ENCODE measurements around the gene ATP6V1B1. TPM values are rescaled to one million over a fixed set of nuclear protein-coding genes. Genes with fewer than 3 reads are reported as not detected.

ATP6V1B1 gene
- total and polyA plus RNA-seq, 9 of the 15 experiments (the other 6 are each of a cell fraction or from before 2014, with no cell fraction given), result not detected

DNA sequence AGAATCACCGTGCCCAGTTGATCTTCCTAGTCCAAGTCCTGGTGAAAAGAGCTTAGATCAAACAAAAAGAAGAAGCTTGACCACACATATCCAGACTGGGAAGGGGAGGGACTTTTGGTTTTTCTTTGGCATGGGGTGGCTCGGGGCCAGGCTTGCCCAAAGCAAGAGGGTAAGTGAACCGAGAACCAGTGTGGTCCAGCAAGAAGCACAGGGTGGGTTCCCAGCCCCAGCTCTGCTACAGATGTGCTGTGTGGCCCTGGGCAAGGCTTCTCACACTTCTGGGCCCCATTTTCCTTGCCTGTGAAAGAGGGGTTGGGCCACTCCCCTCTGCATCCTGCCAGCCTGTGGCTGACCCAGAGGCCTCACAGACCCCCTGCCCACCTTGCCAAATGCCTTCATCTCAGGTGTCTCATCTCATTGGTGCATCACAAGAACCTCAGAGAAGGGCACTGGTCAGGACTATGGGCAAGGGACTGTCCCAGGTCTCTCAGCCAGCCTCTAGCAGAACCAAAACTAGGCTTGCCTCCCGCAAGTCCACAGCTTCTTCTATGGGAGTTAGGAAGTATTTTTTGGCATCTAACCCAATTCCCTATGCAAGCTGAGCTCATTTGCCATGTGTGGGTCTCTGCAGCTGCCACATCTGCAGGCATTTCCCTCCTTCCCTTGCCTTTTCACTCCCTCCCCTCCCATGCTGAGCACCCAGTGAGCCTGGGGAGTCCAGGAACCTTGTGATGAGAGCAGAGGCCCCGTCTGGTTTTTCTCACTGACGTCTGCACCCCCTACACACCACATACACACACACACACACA, 6.9 kb downstream of the ATP6V1B1 start (continued):
- TF ChIP-seq, protein P1, sequence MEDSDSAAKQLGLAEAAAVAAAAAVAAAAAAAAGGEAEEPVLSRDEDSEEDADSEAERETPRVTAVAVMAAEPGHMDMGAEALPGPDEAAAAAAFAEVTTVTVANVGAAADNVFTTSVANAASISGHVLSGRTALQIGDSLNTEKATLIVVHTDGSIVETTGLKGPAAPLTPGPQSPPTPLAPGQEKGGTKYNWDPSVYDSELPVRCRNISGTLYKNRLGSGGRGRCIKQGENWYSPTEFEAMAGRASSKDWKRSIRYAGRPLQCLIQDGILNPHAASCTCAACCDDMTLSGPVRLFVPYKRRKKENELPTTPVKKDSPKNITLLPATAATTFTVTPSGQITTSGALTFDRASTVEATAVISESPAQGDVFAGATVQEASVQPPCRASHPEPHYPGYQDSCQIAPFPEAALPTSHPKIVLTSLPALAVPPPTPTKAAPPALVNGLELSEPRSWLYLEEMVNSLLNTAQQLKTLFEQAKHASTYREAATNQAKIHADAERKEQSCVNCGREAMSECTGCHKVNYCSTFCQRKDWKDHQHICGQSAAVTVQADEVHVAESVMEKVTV (CRISPR knock-in tag; IDR thresholded peaks at IDR 0.05), result no peak
- TF ChIP-seq BHLHE40 (IDR thresholded peaks at IDR 0.05; ENCODE audit: low read length) (no peak), ZNF76 (CRISPR knock-in tag; IDR thresholded peaks at IDR 0.05; ENCODE audit: borderline replicate concordance) (no peak), GABPA (tag; conservative IDR thresholded peaks at IDR 0.05; ENCODE audit: low read depth) (no peak)

DNA sequence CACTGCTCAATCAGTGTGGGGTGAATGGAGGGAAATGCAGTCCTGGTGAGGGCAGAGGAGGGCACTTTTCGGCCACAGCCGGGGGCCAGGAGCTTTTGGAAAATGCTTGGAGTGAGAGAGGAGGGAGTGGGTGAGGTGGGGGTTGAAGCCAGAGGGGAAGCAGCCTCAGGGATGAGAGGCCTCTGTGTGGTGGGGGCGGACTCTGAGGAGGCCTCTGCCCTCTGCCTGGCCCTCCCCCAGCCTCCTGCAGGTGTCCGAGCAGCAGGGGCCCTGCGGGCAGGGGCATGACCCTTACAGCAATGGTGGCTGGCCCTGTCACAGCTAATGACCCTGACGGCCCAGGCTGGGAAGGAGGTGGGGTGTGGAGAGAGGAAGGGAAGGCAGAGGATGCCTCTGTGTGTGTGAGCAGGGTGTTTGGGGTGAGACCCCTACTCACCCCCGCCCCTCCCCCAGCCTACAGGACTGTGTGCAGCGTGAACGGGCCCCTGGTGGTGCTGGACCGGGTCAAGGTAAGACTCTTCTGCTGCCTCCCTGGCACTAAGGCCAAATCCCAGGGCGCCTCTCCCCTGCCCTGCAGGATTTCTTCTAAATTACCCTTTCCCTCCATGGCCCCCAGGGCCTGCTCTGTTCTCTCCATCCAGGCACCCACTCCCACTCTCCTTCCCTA, 7.6 kb downstream of the ATP6V1B1 start:
- in situ Hi-C loops (cut with MboI) (loop anchor here (10.0 kb wide), 2 partner anchors 279 to 629 kb away; no protein-coding TSS in a partner anchor), intact Hi-C loops (cut with micrococcal nuclease) (loop anchor here (10.0 kb wide), 1 partner anchor 639 kb away; the partner anchor contains the start of gene FAM136A)
- no TSS peak for BruUV-seq (replicated peaks)
- H4K20me1 ChIP-seq (replicated peaks; ENCODE audit: control insufficient read depth, insufficient read depth, low read length), result peaks cover 6% of the 10 kb centered on the region; the same call in 1 of the 2 replicates
- CTCF ChIA-PET (ENCODE audit: low intra/inter-chr PET ratio), result no interaction called here
- H3K4me3 ChIP-seq, result no peak overlapping the region
- no peaks in the 10 kb centered on the region for H3K36me3 ChIP-seq (ENCODE audit: control insufficient read depth, insufficient read depth, low read length)
- no peaks in the 10 kb centered on the region for H3K79me2 ChIP-seq (ENCODE audit: control insufficient read depth, insufficient read depth, low read length)
- no peaks in the 10 kb centered on the region for H3K9me3 ChIP-seq (replicated peaks; ENCODE audit: control insufficient read depth, insufficient read depth, low read depth, low read length)
- peaks cover 3 to 44% of the 10 kb centered on the region in 2 experiments; a peak in 3 of 5 replicates for H3K27me3 ChIP-seq (ENCODE audit: control insufficient read depth in 2 of 2, insufficient read depth in 2 of 2, low read length in 2 of 2)
- no peak for FAIRE-seq
- POLR2A ChIA-PET, result no interaction called here
- H3K9ac ChIP-seq (ENCODE audit: insufficient read depth in 1 of 2, low read depth in 2 of 2, low read length in 2 of 2), result no peak overlapping the region
- H3K9me1 ChIP-seq (ENCODE audit: control insufficient read depth, insufficient read depth, low read length), result peaks cover 2% of the 10 kb centered on the region
- no peak overlapping the region for H3K4me2 ChIP-seq (ENCODE audit: insufficient read depth, low read length)
- H3K27ac ChIP-seq (ENCODE audit: extremely low read depth, low read depth, low read length), result no peak overlapping the region
- H2AFZ ChIP-seq (ENCODE audit: low read depth, low read length), result no peak overlapping the region
- DNase-seq (ENCODE audit: extremely low read depth in 1 of 4, low spot score in 3 of 4), result no peak
- no peak for ATAC-seq
- WGBS (ENCODE audit: insufficient coverage, low coverage, missing lambda C conversion rate), result 23% methylated on average over 5 of the region's 11 CpGs
- H3K4me1 ChIP-seq (replicated peaks in 1 of 2; ENCODE audit: control insufficient read depth in 2 of 2, insufficient read depth in 2 of 2, low read length in 2 of 2), result peaks cover 0 to 10% of the 10 kb centered on the region in 2 experiments; a peak in 3 of 5 replicates
- TF ChIP-seq, protein P2, sequence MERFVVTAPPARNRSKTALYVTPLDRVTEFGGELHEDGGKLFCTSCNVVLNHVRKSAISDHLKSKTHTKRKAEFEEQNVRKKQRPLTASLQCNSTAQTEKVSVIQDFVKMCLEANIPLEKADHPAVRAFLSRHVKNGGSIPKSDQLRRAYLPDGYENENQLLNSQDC (CRISPR knock-in tag; IDR thresholded peaks at IDR 0.05), result no peak
- TF ChIP-seq CEBPB (tag; IDR thresholded peaks at IDR 0.05) (no peak), ZNF57 (CRISPR knock-in tag; IDR thresholded peaks at IDR 0.05) (no peak), JUNB (CRISPR knock-in tag; conservative IDR thresholded peaks at IDR 0.05) (no peak), CSDE1 (IDR thresholded peaks at IDR 0.05) (no peak), TFAP4 (CRISPR knock-in tag; IDR thresholded peaks at IDR 0.05; ENCODE audit: borderline replicate concordance) (no peak), JUN (IDR thresholded peaks at IDR 0.05; ENCODE audit: borderline replicate concordance, low read depth, low read length) (no peak), JUN (CRISPR knock-in tag; IDR thresholded peaks at IDR 0.05; ENCODE audit: borderline replicate concordance) (no peak), GTF2E2 (tag; IDR thresholded peaks at IDR 0.05) (no peak), ARID1B (IDR thresholded peaks at IDR 0.05) (no peak), SOX6 (IDR thresholded peaks at IDR 0.05) (no peak)
- TF ChIP-seq, protein P3, sequence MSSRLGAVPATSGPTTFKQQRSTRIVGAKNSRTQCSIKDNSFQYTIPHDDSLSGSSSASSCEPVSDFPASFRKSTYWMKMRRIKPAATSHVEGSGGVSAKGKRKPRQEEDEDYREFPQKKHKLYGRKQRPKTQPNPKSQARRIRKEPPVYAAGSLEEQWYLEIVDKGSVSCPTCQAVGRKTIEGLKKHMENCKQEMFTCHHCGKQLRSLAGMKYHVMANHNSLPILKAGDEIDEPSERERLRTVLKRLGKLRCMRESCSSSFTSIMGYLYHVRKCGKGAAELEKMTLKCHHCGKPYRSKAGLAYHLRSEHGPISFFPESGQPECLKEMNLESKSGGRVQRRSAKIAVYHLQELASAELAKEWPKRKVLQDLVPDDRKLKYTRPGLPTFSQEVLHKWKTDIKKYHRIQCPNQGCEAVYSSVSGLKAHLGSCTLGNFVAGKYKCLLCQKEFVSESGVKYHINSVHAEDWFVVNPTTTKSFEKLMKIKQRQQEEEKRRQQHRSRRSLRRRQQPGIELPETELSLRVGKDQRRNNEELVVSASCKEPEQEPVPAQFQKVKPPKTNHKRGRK (tag; IDR thresholded peaks at IDR 0.05), result no peak
